ENCODE data around the gene LMAN2. TPM values are rescaled to one million over a fixed set of nuclear protein-coding genes. Genes with fewer than 3 reads are reported as not detected.

The LMAN2 gene
- polyA plus RNA-seq, 1 donor (not counting 4 experiments of a cell fraction or from before 2014, with no cell fraction given): 105 TPM

DNA sequence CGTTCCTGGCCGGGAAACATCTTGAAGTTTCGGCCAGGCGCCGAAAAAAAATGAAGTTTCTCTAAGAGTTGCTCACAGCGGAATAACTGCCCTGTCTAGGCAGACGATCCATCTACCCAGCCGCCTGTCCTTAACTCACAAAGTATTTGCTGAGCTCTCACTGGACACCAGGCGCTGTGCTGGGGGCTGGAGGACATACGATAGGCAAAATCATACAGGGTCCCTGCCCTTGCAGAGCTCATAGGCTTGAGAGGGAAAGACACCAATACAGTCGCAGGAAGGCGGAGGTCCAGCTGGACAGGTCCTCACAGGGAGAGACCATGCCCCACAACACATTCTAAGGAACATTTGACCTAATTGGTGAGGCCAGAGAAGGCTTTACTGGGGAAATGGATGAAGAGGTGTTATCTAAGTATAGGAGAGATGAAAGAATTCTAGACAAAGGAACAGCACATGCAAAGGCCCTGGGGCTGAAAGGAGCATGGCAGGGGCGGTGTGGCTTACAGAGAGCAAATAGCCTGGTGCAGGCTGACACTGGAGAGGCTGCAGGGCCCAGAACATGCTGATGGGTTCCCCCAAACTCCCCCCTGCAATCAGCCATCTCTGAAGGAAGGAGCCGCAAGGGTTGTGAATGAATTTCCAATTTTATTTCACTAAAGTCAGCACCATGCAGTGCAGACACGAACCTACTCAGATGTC is 37.8 kb downstream of the LMAN2 start:
- dilution Hi-C loops (cut with MboI; ENCODE audit: extremely low pct_ligation_motif_present, low sequenced_read_pairs): no loop called here
- FAIRE-seq (no peak), DNase-seq (ENCODE audit: low read depth, low spot score) (no peak)
- H3K79me2 ChIP-seq (ENCODE audit: control insufficient read depth, insufficient read depth, low read length): no peaks in the 10 kb centered on the region
- no peak overlapping the region for H3K4me3 ChIP-seq (ENCODE audit: control insufficient read depth in 2 of 3, extremely low read depth in 1 of 3, insufficient read depth in 2 of 3, low read depth in 1 of 3, low read length in 3 of 3)
- TF ChIP-seq EZH2 (IDR thresholded peaks at IDR 0.05; ENCODE audit: low read length): no peak
- TF ChIP-seq, protein P1, sequence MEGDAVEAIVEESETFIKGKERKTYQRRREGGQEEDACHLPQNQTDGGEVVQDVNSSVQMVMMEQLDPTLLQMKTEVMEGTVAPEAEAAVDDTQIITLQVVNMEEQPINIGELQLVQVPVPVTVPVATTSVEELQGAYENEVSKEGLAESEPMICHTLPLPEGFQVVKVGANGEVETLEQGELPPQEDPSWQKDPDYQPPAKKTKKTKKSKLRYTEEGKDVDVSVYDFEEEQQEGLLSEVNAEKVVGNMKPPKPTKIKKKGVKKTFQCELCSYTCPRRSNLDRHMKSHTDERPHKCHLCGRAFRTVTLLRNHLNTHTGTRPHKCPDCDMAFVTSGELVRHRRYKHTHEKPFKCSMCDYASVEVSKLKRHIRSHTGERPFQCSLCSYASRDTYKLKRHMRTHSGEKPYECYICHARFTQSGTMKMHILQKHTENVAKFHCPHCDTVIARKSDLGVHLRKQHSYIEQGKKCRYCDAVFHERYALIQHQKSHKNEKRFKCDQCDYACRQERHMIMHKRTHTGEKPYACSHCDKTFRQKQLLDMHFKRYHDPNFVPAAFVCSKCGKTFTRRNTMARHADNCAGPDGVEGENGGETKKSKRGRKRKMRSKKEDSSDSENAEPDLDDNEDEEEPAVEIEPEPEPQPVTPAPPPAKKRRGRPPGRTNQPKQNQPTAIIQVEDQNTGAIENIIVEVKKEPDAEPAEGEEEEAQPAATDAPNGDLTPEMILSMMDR (optimal IDR thresholded peaks at IDR 0.05 in 1 of 3, IDR thresholded peaks at IDR 0.05 in 1 of 3, conservative IDR thresholded peaks at IDR 0.05 in 1 of 3; ENCODE audit: extremely low read depth in 1 of 3, insufficient read depth in 2 of 3, low read length in 3 of 3): no peak
- no peaks in the 10 kb centered on the region for H3K36me3 ChIP-seq (ENCODE audit: control insufficient read depth in 2 of 2, extremely low read depth in 1 of 2, insufficient read depth in 2 of 2, low read length in 2 of 2)
- H3K9ac ChIP-seq (ENCODE audit: control insufficient read depth, extremely low read depth, insufficient read depth, low read length): no peak overlapping the region
- H3K4me1 ChIP-seq (ENCODE audit: control insufficient read depth, extremely low read depth, insufficient read depth, low read length): peaks cover 18% of the 10 kb centered on the region
- H3K9me1 ChIP-seq (ENCODE audit: control insufficient read depth, extremely low read depth, insufficient read depth, low read length): peaks cover 3% of the 10 kb centered on the region
- H3K9me3 ChIP-seq (ENCODE audit: control insufficient read depth, low read depth, low read length): no peaks in the 10 kb centered on the region
- no peak overlapping the region for H3K27ac ChIP-seq (ENCODE audit: control insufficient read depth, insufficient read depth, low read length)
- no peaks in the 10 kb centered on the region for H3K27me3 ChIP-seq (ENCODE audit: control insufficient read depth, extremely low read depth, insufficient read depth, low read length)
- H2AFZ ChIP-seq (ENCODE audit: control insufficient read depth, low read length): no peak overlapping the region
- H3K4me2 ChIP-seq (ENCODE audit: control insufficient read depth, extremely low read depth, insufficient read depth, low read depth, low read length): no peak overlapping the region
- no peaks in the 10 kb centered on the region for H4K20me1 ChIP-seq (ENCODE audit: control insufficient read depth, extremely low read depth, insufficient read depth, low read length)

DNA sequence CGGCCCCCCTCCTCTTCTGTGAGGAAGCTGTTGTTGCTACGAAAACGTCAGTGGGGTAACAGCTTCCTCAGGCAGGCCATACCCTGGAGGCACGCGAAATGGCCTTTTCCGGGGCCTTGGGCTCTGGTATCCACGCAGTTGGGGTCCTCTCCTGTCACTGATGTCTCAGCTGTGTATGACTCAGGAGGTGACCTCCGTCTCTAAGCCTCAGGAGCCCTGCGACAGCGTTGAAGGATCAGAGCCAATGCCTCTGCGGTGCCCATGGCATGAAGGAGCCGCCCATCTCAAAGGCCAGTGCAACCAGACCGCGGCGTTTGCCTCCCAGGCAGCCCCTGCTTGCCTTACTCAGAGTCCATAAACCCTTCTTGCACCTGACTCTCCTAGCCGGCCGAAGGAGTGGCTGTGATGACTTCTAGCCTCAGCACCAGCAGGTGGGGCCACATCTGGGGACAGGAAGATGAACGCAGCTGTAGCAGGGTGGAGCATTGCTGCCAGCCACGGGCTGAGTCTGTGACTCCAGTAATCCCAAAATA is 38.8 kb downstream of the LMAN2 start:
- no peaks in the 10 kb centered on the region for H3K79me2 ChIP-seq (ENCODE audit: control insufficient read depth, insufficient read depth, low read length)
- no peaks in the 10 kb centered on the region for H3K27me3 ChIP-seq (ENCODE audit: control insufficient read depth, extremely low read depth, insufficient read depth, low read length)
- H2AFZ ChIP-seq (ENCODE audit: control insufficient read depth, low read length): peak overlapping the region; percentile 42
- H3K4me1 ChIP-seq (ENCODE audit: control insufficient read depth, extremely low read depth, insufficient read depth, low read length): peaks cover 18% of the 10 kb centered on the region
- dilution Hi-C loops (cut with MboI; ENCODE audit: extremely low pct_ligation_motif_present, low sequenced_read_pairs): no loop called here
- no peaks in the 10 kb centered on the region for H3K9me1 ChIP-seq (ENCODE audit: control insufficient read depth, extremely low read depth, insufficient read depth, low read length)
- H3K9ac ChIP-seq (ENCODE audit: control insufficient read depth, extremely low read depth, insufficient read depth, low read length): peak overlapping the region; percentile 80
- DNase-seq (ENCODE audit: low read depth, low spot score): no peak
- H3K27ac ChIP-seq (ENCODE audit: control insufficient read depth, insufficient read depth, low read length): peak overlapping the region; percentile 36
- no peak for FAIRE-seq
- H3K9me3 ChIP-seq (ENCODE audit: control insufficient read depth, low read depth, low read length): no peaks in the 10 kb centered on the region
- peak overlapping the region in 2 of 3 experiments; percentile 14 to 54 for H3K4me3 ChIP-seq (ENCODE audit: control insufficient read depth in 2 of 3, extremely low read depth in 1 of 3, insufficient read depth in 2 of 3, low read depth in 1 of 3, low read length in 3 of 3)
- no peaks in the 10 kb centered on the region for H4K20me1 ChIP-seq (ENCODE audit: control insufficient read depth, extremely low read depth, insufficient read depth, low read length)
- peaks cover 0 to 2% of the 10 kb centered on the region in 2 experiments for H3K36me3 ChIP-seq (ENCODE audit: control insufficient read depth in 2 of 2, extremely low read depth in 1 of 2, insufficient read depth in 2 of 2, low read length in 2 of 2)
- peak overlapping the region; percentile 91 for H3K4me2 ChIP-seq (ENCODE audit: control insufficient read depth, extremely low read depth, insufficient read depth, low read depth, low read length)
- no peak for TF ChIP-seq EZH2 (IDR thresholded peaks at IDR 0.05; ENCODE audit: low read length)
- TF ChIP-seq, protein P1 (optimal IDR thresholded peaks at IDR 0.05 in 1 of 3, IDR thresholded peaks at IDR 0.05 in 1 of 3, conservative IDR thresholded peaks at IDR 0.05 in 1 of 3; ENCODE audit: extremely low read depth in 1 of 3, insufficient read depth in 2 of 3, low read length in 3 of 3): peak in 1 of 3 experiments; percentile 15
